GM15510 (cell line): ENCODE results near the gene CACNA1E.

Experiments
- POLR2A ChIP-seq: IDR thresholded peaks from 3 replicates; pipeline ENCODE4 v1.6.1; 2011; ENCODE audit warnings: borderline replicate concordance; ENCODE audit not compliant: insufficient read length; ENCODE audit errors: extremely low read depth

CACNA1E gene

GRCh38 chr1:181583598-181583997 is 100.3 kb downstream of the CACNA1E start:
- no peak for TF ChIP-seq POLR2A

- TF ChIP-seq POLR2A: no peak
Measured at GRCh38 chr1:181587870-181588438, 104.6 kb downstream of the CACNA1E start.

GRCh38 chr1:181588631-181589030 is 105.3 kb downstream of the CACNA1E start:
- TF ChIP-seq POLR2A: no peak

- no peak for TF ChIP-seq POLR2A
Measured at GRCh38 chr1:181592255-181592859, 109.0 kb downstream of the CACNA1E start.

GRCh38 chr1:181593042-181593441 is 109.7 kb downstream of the CACNA1E start:
- no peak for TF ChIP-seq POLR2A

GRCh38 chr1:181594553-181594952 is 111.2 kb downstream of the CACNA1E start:
- no peak for TF ChIP-seq POLR2A

GRCh38 chr1:181595234-181595633 is 111.9 kb downstream of the CACNA1E start:
- no peak for TF ChIP-seq POLR2A

GRCh38 chr1:181601186-181601950 is 118.1 kb downstream of the CACNA1E start:
- no peak for TF ChIP-seq POLR2A

GRCh38 chr1:181603735-181604410 is 120.6 kb downstream of the CACNA1E start:
- no peak for TF ChIP-seq POLR2A

- no peak for TF ChIP-seq POLR2A
Measured at GRCh38 chr1:181604482-181605249, 121.3 kb downstream of the CACNA1E start.

GRCh38 chr1:181607524-181607923 is 124.2 kb downstream of the CACNA1E start:
- no peak for TF ChIP-seq POLR2A

- no peak for TF ChIP-seq POLR2A
Measured at GRCh38 chr1:181608386-181608785, 125.1 kb downstream of the CACNA1E start.

GRCh38 chr1:181608948-181609347 is 125.6 kb downstream of the CACNA1E start:
- no peak for TF ChIP-seq POLR2A

GRCh38 chr1:181612100-181612499 is 128.8 kb downstream of the CACNA1E start:
- no peak for TF ChIP-seq POLR2A

- no peak for TF ChIP-seq POLR2A
Measured at GRCh38 chr1:181618559-181618958, 135.2 kb downstream of the CACNA1E start.

GRCh38 chr1:181620183-181620582 is 136.9 kb downstream of the CACNA1E start:
- TF ChIP-seq POLR2A: no peak

- TF ChIP-seq POLR2A: no peak
Measured at GRCh38 chr1:181623850-181624249, 140.5 kb downstream of the CACNA1E start.
